Non-pigmented ciliary epithelial cell (primary cell): ENCODE data around the gene EPSTI1.
"Not testable (repeated sequence)": the region's sequence is repeated elsewhere in the genome, so short reads cannot be mapped to it uniquely, and the experiment has no call there.

Source experiments
- DNase-seq: peaks from one replicate; pipeline ENCODE4 v3.0.0-alpha.2; 2010; ENCODE audit warnings: low read depth

The EPSTI1 gene, protein sequence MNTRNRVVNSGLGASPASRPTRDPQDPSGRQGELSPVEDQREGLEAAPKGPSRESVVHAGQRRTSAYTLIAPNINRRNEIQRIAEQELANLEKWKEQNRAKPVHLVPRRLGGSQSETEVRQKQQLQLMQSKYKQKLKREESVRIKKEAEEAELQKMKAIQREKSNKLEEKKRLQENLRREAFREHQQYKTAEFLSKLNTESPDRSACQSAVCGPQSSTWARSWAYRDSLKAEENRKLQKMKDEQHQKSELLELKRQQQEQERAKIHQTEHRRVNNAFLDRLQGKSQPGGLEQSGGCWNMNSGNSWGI

DNA sequence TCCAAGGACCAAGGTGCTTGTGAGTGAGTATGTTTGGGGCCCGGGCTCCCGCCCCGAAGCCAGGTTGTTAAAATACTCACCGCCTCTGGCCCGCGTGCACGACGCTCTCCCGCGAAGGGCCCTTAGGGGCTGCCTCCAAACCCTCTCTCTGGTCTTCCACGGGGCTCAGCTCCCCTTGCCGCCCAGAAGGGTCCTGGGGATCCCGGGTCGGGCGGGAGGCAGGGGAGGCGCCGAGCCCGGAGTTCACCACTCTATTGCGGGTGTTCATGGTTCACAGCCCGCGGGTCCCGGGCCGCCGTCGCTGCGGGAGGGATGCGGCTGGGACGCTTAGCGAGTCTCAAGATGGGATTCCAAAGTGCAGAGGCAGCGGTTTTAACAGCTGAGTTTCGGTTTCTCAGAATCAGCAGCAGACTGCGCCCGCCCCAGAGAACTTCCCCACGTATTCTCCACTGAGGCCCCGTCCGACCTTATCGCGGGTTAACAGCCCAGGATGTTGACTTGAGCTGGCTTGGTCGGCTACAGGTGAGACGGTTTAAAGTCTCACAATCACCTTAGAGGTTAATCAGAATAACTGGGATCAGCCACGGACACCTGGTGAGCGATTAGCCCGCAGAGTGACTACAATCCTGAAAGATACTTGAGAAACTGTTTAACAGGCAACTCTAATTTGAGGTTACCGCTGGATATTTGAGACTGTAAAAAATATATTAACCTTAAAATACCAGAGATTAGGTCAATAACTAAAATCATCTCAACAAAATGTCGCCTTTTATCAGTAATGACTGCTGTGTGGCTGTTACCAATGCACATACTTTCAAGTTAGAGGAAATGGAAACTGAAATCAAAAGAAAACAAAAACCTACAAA is at the start of gene EPSTI1:
Gene EPSTI1 (minus strand): TSS at position 344 of the 866 bp plus-strand sequence. CDS start 76 bp downstream, at position 268.
- DNase-seq = no peak

DNA sequence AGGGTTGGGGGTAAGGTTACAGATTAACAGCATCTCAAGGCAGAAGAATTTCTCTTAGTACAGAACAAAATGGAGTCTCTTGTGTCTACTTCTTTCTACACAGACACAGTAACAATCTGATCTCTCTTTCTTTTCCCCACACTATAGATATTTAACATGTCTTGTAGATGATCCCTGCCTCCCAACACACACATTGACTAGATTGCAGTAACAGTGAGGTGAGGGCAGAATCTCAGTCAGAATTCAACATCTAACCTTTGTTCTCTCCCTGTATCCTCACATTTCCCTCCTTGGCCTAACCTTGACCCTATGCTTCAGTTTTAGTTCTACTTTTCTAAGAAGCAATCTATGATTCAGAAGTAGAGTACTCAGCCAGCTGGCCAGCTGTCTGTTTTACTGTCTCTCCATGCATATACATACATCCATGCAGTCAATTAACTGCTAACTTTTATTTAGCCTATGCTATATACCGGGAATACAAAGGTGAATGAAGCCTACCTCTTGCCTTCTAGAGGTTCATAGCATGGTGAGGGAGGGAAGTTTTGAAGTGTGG is 49.4 kb upstream of the EPSTI1 start:
- no peak for DNase-seq

DNA sequence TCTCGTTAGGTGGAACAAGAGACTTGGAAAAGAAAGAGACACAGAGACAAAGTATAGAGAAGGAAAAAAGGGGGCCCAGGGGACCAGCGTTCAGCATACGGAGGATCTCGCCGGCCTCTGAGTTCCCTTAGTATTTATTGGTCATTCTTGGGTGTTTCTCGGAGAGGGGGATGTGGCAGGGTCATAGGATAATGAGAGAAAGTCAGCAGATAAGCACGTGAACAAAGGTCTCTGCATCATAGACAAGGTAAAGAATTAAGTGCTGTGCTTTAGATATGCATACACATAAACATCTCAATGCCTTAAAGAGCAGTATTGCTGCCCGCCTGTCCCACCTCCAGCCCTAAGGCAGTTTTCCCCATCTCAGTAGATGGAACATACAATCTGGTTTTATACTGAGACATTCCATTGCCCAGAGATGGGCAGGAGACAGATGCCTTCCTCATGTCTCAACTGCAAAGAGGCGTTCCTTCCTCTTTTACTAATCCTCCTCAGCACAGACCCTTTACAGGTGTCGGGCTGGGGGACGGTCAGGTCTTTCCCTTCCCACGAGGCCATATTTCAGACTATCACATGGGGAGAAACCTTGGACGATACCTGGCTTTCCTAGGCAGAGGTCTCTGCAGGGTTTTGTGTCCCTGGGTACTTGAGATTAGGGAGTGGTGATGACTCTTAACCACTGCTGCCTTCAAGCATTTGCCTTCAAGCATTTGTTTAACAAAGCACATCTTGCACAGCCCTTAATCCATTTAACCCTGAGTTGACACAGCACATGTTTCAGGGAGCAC is 48.7 kb upstream of the EPSTI1 start:
- not testable (repeated sequence) for DNase-seq

DNA sequence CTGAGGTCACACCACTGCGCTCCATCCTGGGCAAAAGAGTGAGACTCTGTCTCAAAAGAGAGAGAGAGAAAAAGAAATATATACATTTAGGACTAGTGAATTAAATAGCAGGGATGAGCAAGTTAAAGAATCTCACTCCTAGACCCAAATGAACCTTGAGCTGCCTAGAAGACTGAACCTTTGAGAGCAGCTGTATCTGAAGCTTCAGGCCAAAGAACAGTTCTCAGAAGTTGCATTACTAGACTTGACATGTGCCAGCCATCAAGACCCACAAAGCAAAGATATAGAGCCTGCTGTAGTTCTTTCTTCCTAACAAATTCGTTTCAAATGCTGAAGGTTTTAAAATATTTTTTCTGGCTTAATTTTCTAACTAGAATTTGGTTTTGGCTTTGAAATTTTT is 47.9 kb upstream of the EPSTI1 start:
- DNase-seq = no peak

DNA sequence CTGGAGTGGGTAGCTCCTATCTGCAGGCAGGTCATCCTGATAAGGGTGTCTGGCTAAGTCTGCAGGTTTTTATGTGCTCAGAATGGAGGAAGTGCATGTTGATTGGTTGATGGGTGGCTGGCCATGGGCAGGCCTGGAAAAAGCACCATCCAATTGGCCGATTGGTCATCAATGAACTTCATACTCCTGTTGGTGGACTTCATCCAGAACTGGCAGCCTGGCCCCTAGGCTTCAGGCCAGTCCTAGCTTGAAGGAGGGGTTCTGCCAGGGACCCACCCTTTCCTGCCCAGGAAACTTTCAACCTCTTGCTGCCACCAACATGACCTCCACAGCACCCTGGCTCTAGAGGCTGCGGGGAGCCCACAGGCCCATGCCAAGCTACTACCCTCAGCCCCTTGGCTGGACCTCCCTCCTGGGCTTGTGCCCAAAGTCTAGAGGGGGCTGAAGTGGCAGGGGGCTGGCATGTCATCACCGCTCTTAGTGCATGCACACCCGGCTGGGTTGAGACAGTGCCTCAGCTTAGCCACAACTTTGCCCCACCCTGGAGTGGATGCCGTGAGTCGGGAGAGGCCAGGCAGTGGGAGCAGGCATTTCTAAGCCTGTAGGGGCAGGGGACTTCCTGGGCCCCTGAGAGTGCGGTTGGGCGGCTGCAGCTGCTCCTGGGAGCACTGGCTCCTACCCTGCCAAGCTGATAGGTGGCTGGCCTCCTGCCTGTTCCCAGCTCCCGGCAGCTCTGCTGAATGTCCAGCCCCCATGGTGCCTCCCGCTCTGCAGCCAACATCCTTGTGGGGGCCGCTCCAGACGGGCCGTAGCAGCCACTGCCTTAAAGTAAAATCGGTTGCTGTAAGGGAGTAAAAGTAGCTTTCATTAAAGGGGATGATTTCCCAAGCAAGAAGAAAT is 44.6 kb upstream of the EPSTI1 start:
- no peak for DNase-seq

DNA sequence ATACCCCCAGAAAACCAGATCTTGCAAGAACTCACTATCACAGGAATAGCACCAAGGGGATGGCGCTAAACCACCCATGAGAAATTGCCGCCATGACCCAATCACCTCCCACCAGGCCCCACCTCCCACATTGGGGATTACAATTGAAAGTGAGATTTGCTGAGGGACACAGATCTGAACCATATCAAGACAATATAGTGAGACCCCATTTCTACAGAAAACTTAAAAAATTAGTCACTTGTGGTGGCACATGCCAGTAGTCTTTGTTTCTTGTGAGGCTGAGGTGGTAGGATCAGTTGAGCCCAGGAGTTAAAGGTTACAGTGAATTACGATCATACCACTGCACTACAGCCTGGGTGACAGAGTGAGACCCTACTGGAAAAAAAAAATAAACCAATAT is 41.0 kb upstream of the EPSTI1 start:
- no peak for DNase-seq

DNA sequence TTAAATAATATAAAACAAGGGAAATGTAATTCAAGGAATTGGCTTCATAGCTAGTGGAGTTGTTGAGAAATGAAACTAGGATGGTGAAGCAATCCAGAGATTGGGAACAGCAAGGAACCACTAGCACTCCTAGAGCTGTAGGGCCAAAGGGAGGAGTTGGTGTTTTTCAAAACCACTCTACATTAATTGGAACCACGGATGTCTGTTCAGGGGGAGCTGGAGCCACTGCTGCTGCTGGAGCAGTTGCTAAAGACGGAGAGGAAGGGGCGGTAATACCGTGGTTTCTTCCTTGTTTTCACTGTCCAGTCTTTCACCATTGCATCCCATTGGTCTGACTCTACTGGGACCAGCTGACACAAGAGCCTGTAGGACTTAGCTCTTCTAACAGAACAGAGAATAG is 39.8 kb upstream of the EPSTI1 start:
- no peak for DNase-seq

DNA sequence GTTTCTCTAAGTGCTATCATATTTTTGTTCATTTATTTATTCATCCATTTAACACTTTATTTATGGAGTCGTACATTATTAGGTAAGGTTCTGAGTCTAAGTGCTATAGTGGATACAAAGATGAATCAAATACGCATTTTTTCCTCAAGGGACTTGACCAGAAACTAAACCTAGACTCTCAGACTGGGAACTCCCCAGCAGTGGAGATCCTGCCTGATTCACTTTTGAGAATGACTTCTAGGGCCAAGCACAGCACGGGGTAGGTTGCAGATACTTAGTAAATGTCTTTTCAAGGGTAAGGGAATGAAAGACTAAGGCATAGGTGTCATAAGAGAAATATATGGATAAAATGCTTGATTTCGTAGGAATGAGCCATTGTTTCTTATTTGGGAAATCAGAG is 38.5 kb upstream of the EPSTI1 start:
- no peak for DNase-seq

DNA sequence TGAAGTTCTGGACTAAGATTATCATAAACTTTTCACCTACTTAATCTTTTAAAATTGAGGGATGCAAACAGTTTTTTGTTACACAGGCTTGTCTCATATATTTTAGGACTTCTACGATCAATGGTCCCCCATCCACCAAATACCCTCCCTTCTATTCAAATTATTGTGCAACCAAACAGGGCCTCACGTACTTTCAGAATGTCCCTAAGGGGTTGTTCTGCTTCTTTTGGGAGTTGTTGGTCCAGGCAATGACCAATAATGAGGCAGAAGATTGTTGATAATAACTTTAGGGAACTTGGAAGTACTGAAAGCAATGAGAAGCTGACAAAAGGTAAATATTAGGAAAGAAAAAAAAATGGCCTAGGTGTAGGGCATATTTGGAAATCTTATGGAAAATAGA is 34.2 kb upstream of the EPSTI1 start:
- no peak for DNase-seq

DNA sequence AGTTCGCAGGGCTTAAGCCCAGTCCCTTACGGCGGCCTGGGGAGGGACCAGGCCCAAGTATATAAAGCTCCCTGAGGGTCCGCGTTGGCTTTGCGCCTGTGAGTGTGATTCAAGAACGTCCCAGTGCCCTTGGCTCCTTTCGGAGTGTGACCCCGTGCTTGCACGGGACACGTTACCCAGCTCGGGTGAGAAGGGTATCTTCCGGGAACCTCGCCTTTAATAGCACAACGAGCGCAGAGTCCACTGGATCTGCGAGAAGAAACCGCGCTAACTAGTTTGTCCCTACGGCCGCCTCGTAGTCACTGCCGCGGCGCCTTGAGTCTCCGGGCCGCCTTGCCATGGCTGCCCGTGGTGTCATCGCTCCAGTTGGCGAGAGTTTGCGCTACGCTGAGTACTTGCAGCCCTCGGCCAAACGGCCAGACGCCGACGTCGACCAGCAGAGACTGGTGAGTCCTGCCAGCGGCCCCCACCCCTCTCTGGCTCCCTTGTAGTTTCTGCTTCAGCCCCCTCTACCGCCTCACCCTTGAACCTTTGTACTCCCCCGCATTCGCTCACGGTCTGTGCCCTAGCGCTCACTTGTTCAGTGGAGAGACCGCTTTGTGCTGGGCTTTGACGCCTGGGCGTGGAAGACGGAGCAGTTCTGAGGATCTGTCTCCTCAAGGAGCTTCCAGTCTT is 31.4 kb upstream of the EPSTI1 start, which contains the start of gene DNAJC15:
Gene DNAJC15 (plus strand): TSS at position 298 of the 675 bp plus-strand sequence. CDS start 41 bp downstream, at position 339.
- DNase-seq = no peak

DNA sequence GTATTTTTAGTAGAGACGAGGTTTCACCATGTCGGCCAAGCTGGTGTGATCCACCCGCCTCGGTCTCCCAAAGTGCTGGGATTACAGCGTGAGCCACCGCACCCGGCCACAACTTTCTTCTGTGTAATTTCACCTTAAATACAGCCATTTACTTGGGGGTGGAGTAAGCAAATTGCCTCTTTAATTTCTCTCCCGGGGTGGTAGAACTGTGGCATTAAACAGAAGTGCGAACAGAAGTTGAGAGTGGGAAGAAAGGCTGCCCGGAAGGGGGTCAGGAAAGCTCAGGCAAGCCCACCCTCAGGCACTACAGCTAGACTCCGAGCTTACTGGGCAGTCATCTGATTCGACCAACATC is 30.9 kb upstream of the EPSTI1 start:
- no peak for DNase-seq

DNA sequence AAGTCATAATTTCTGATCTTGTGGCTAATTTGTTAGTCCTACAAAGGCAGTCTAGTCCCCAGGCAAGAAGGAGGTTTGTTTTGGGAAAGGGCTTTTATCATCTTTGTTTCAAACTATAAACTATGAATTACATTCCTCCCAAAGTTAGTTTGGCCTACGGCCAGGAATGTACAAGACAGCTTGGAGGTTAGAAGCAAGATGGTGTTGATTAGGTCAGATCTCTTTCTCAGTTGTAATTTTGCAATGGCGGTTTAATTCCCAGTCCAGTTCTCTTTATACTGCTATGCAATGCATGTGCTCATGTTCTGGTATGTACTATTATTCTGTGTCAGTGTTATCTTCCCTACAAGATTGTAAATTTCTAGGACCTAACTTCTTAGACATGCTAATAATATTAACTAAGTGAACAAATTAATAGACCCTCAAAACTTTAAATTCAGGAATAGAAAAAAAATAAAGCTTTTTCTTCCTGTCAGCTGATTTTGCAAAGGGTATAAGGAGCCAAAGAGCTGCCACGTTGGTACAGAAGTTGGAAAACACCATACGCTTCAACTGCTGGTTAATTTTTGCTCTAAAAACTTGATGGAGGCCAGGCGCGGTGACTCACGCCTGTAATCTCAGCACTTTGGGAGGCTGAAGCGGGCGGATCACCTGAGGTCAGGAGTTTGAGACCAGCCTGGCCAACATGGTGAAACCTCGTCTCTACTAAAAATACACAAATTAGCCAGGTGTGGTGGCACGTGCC is 30.1 kb upstream of the EPSTI1 start:
- no peak for DNase-seq

DNA sequence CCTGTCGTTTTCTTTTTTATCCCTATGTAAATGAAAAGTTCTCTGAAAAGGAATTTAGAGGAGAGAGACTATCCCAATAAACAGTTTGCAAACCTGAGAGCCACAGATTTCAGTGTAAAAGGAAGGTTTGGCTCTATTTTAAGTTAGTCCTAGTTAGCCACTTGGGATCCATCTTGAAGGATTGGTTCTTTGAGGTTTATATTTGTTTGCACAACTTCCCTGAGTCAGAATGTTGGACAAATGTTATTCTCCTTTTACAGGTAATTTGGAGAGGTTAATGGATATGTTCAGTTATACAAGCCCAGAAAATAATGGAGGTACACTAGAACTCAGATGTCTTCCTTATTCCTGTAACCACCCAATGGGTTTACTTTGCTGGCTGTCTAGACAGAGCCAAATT is 28.8 kb upstream of the EPSTI1 start:
- DNase-seq = no peak

DNA sequence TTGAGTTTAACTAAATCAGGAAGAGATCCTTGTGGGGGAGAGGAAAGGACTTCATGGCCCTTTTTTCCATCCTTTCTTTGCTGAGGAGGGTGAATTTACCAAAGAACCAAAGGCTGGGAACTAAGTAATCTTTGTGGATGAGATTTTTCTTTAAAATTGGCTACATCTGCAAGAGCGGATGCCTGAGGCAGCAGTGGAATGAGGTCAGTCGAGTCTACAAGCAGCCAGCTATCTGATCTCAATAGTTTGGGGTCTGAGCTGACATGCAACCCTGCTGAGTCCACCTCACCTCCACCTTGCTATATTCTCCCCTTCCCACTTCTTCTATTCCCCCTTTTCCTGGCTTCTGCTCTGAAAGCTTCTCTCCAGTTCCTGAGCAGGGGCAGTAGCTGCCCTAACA is 27.8 kb upstream of the EPSTI1 start:
- DNase-seq = no peak

DNA sequence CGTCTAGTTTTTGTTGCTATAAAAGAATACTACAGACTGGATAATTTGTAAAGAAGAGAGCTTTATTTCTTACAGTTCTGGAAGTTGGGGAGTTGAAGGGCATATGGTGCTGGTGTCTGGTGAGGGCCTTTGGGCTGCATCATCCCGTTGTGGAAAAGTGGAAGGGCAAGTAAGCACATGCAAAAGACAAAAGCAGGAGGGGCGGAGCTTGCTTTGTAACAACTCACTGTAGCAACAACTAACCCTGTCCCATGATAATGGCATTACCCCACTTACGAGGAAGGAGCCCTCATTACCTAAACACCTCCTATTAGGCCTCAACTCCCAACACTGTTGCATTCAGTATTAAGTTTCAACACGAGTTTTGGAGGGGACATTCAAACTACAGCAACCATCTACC is 24.2 kb upstream of the EPSTI1 start:
- no peak for DNase-seq

DNA sequence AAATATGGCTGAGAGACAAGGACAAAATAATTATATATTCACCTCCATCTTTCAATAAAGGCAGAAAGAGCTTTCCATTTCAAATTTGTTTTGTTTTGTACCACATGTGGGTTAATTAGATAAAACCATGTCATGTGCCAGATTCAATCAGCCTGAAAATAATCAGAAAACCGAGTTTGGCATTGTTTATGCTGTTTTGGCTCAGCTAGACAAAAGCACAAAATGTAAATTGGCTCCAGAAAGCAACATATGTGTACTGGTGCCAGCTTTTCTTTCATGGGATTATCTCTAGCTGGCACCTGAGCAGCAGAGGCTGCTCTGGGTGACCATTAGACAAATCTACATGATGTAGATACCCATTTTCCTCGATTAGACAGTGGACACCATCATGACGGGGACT is 22.1 kb upstream of the EPSTI1 start:
- DNase-seq = no peak

DNA sequence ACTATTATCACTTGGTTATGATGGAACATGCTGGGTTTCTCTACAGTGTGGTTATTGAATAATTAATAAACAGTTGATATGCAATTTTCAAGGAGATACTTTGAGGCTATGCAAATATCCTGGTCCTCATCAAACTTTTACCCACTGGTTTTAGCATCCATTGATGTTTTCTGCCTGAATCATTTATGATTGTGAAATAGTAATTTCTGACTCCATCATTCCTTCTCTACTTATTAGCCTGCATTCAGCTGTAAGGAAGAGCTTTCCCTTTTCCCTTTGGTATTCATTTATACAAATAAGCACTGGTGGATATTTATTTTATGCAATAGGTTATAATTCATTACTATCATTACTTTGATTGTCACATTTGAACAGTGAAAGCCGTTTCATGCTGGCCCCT is 17.5 kb upstream of the EPSTI1 start:
- no peak for DNase-seq

DNA sequence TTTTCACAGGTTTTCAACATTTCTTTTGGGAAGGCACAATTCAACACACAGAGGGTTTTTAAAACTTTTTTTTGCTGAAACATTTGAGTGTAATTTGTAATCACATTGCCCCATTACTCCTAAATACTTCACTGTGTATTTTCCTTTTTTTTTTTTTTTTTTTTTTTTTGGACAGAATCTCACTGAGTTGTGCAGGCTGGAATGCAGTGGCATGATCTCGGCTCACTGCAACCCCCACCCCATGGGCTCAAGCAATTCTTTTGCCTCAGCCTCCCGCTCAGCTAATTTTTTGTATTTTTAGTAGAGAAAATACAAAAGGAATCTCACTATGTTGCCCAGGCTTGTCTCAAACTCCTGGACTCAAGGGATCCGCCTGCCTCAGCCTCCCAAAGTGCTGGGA is 16.6 kb upstream of the EPSTI1 start:
- no peak for DNase-seq

DNA sequence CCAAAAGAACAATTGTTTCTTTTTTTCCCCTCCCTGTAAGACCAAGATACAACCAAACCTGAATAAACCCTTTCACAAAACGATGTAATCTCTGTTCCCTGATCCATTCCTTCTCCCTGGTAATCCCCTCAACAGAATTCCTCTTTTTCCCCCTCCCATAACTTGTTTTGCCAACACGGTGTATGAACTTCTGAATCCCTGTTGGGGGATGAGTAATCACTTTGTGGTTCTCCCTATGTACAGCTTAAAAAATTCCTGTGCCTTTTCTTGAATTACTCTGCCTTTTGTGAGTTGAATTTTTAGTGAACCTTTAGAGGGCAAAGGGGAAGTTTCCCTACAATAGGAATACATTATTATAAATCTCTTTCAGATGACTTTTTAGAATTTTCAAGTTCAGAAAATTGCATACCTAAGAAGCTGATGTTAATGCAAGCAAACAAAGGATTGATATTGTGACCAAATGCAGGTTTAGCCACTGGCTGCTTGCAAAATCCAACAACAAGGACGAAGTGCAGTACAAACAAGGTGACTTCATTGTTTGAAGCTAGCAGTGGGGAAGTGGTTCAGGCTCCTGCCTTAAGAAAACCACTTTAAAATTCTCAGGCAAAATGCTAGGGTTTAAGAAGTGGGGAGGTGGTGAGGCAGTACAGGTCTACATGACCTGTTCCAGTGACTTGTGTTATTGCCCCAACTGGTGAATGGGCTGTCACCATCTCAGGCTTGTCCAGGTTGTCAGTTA is 15.0 kb upstream of the EPSTI1 start:
- DNase-seq = peak; percentile 59
